ENCODE data around the gene RHEB.

GRCh38 chr7:151435103-151435916 is 84.4 kb downstream of the RHEB start:
- TF ChIP-seq CTCF (IDR thresholded peaks at IDR 0.05), result no peak
- TF ChIP-seq REST (IDR thresholded peaks at IDR 0.05; ENCODE audit: low read depth, low read length), result no peak
- no peak for TF ChIP-seq POLR2AphosphoS5 (IDR thresholded peaks at IDR 0.05; ENCODE audit: low read depth, low read length)
- TF ChIP-seq RXRA (IDR thresholded peaks at IDR 0.05; ENCODE audit: borderline replicate concordance, low read depth), result no peak
- no peak for TF ChIP-seq TAF1 (IDR thresholded peaks at IDR 0.05; ENCODE audit: borderline replicate concordance, low read depth, low read length)
- no peak for TF ChIP-seq RAD21 (IDR thresholded peaks at IDR 0.05; ENCODE audit: low read length)
- no peak for TF ChIP-seq JUND (IDR thresholded peaks at IDR 0.05)
- TF ChIP-seq USF1 (IDR thresholded peaks at IDR 0.05; ENCODE audit: borderline replicate concordance, low read depth), result no peak
- no peak for TF ChIP-seq TCF12 (IDR thresholded peaks at IDR 0.05)
- TF ChIP-seq ELF1 (IDR thresholded peaks at IDR 0.05), result no peak
- no peak for TF ChIP-seq SIN3A (IDR thresholded peaks at IDR 0.05; ENCODE audit: borderline replicate concordance, low read depth, low read length)
